Esophagus muscularis mucosa (tissue), 4 donors: ENCODE results near the gene PARD3B. TPM values are rescaled to one million over a fixed set of nuclear protein-coding genes. Genes with fewer than 3 reads are reported as not detected.

ENCODE experiments used
- DNase-seq: peaks from one replicate; pipeline ENCODE4 v3.0.0-alpha.2; 2017; ENCODE audit errors: extremely low spot score
- H3K27ac ChIP-seq, 4 donors: fragments of 200-600 bp; sonication (generic); replicated peaks in 1 of 4; 1 replicate in 3 of 4; 2 replicates in 1 of 4; pipeline ENCODE4 v1.5.1; 2016 to 2019; ENCODE audit warnings: mild to moderate bottlenecking in 1 of 4
- H3K27me3 ChIP-seq, 4 donors: fragments of 200-600 bp; sonication (generic); one replicate each; pipeline versions ENCODE4 v1.5.1 to v1.6.0; 2016 to 2019
- H3K36me3 ChIP-seq, 4 donors: fragments of 200-600 bp; sonication (generic); one replicate each; pipeline ENCODE4 v1.5.1; 2016 to 2019
- H3K4me1 ChIP-seq, 4 donors: fragments of 200-600 bp; sonication (generic); one replicate each; pipeline ENCODE4 v1.5.1; 2016 to 2019
- H3K4me3 ChIP-seq, 4 donors: fragments of 200-600 bp; sonication (generic); 1 replicate in 2 of 4; 2 replicates in 2 of 4; pipeline ENCODE4 v1.5.1; 2016 to 2019; ENCODE audit warnings: mild to moderate bottlenecking in 4 of 4, moderate library complexity in 1 of 4
- H3K9me3 ChIP-seq, 4 donors: fragments of 200-600 bp; sonication (generic); 1 replicate in 3 of 4; 2 replicates in 1 of 4; pipeline ENCODE4 v1.5.1; 2016 to 2019
- EP300 ChIP-seq: sonication (generic); formaldehyde crosslinking; IDR thresholded peaks from one replicate; pipeline ENCODE4 v1.6.1; 2017; ENCODE audit warnings: antibody characterized with exemption
- POLR2A ChIP-seq: fragments of 450-650 bp; IDR thresholded peaks from one replicate; pipeline ENCODE4 v1.6.1; 2017; ENCODE audit warnings: antibody characterized with exemption, moderate library complexity, mild to moderate bottlenecking, low read depth
- POLR2AphosphoS5 ChIP-seq, 2 donors: sonication (generic); formaldehyde crosslinking; IDR thresholded peaks; one replicate each; pipeline ENCODE4 v1.6.1; 2017; ENCODE audit warnings: antibody characterized with exemption in 2 of 2
- WGBS: methylation state at CpG from one replicate; pipeline ENCODE4 v1.1.5; 2018; 5-methylcytosine and 5-hydroxymethylcytosine counted together
- intact Hi-C: fragments of 100-400 bp; cut with DNase I; formaldehyde crosslinking; loops from one replicate; pipeline ENCODE4 v1.15.1; 2023
- total RNA-seq, 4 donors: library from RNA; depleted of rRNA; stranded (reverse); fragments of >200 nt; gene quantifications; one replicate each; pipeline versions ENCODE4 v1.1.0 to v1.2.1, GENCODE V29; 2016
- TF ChIP-seq, protein P1 (sequence below), 3 experiments: fragments of 200-600 bp in 2 of 3; fragments of 450-650 bp in 1 of 3; sonication (generic) in 2 of 3; IDR thresholded peaks; one replicate each; pipeline ENCODE4 v1.5.1; 2017 to 2019; ENCODE audit warnings: antibody characterized with exemption in 3 of 3, mild to moderate bottlenecking in 2 of 3, moderate library complexity in 1 of 3

The PARD3B gene
- total RNA-seq, 4 donors from 2014 or later = 24.2 to 40.8 (median 32.5) TPM

DNA sequence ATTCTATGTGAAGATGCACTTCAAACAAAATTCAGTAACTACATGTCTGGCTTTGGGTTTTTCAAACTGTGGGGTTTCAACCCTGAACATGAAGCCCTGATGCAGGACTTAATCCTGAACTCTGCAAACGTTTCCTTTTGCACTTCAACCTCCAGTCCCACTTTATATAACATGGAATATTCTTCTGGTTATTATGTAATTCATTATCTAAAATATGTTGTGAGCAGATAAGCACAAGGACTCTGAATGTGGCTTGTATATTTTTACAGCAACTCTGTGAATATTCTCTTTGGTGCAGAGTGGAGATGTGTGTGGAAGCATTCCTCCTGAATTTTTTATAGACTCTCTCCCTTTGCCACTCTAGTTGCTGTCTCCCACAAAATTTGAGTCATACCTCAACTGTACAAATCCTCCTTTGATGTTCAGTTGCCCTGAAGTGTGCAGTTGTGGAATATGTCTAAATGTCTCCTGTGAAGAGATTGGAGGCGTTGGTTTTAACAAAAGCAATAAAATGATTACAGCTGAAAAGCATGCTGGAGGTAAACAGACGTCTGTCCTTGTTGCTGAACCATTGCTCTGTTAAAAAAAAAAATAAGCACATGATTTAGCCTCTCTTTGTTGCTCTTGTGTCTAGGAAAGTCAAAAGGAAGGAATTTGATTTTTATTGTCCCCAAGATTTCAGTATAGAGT, 931.9 kb downstream of the PARD3B start:
- DNase-seq = peak; percentile 2
- Histone ChIP-seq H3K27ac (no peak overlapping the region), H3K4me1 (peaks cover 0 to 6% (median 0%) of the 10 kb centered on the region in 4 donors), H3K36me3 (no peaks in the 10 kb centered on the region), H3K9me3 (no peaks in the 10 kb centered on the region), H3K27me3 (no peaks in the 10 kb centered on the region), H3K4me3 (no peak overlapping the region)
- intact Hi-C loops = no loop called here
- TF ChIP-seq EP300 = no peak
- TF ChIP-seq, protein P1, sequence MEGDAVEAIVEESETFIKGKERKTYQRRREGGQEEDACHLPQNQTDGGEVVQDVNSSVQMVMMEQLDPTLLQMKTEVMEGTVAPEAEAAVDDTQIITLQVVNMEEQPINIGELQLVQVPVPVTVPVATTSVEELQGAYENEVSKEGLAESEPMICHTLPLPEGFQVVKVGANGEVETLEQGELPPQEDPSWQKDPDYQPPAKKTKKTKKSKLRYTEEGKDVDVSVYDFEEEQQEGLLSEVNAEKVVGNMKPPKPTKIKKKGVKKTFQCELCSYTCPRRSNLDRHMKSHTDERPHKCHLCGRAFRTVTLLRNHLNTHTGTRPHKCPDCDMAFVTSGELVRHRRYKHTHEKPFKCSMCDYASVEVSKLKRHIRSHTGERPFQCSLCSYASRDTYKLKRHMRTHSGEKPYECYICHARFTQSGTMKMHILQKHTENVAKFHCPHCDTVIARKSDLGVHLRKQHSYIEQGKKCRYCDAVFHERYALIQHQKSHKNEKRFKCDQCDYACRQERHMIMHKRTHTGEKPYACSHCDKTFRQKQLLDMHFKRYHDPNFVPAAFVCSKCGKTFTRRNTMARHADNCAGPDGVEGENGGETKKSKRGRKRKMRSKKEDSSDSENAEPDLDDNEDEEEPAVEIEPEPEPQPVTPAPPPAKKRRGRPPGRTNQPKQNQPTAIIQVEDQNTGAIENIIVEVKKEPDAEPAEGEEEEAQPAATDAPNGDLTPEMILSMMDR (IDR thresholded peaks at IDR 0.05) = no peak
- no peak for TF ChIP-seq POLR2A
- TF ChIP-seq POLR2AphosphoS5 (IDR thresholded peaks at IDR 0.05) = no peak
- WGBS = 56% methylated on average over 3 of the region's 3 CpGs

DNA sequence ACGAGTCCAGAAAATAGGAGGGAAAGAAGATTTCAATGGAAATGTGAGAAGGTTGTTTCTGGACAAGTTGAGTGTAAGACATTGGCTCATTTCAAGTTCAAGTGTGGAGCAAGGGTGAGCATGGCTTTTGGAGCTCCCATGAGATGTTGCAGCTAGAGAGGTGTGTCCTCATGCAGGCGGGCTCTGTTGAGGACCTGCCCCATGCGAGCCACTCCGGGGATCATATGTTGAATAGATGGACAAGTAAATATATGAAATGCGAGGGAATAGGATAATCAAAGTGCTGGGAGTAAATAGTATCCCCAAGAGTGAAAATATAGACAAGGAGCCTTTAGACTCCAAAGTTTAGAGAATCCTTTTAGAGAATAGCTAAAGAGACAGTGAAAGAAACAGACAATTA, 936.6 kb downstream of the PARD3B start:
- H3K36me3 ChIP-seq = no peaks in the 10 kb centered on the region
- H3K9me3 ChIP-seq = no peaks in the 10 kb centered on the region
- peak; percentile 70 for DNase-seq
- WGBS = 97% methylated on average over 5 of the region's 5 CpGs
- H3K4me1 ChIP-seq = peaks cover 0 to 26% (median 0%) of the 10 kb centered on the region in 4 donors
- no peak overlapping the region for H3K4me3 ChIP-seq
- H3K27ac ChIP-seq = no peak overlapping the region
- TF ChIP-seq, protein P1 (IDR thresholded peaks at IDR 0.05) = no peak
- TF ChIP-seq POLR2AphosphoS5 (IDR thresholded peaks at IDR 0.05) (no peak), POLR2A (no peak), EP300 (no peak)
- intact Hi-C loops = no loop called here
- H3K27me3 ChIP-seq = no peaks in the 10 kb centered on the region

DNA sequence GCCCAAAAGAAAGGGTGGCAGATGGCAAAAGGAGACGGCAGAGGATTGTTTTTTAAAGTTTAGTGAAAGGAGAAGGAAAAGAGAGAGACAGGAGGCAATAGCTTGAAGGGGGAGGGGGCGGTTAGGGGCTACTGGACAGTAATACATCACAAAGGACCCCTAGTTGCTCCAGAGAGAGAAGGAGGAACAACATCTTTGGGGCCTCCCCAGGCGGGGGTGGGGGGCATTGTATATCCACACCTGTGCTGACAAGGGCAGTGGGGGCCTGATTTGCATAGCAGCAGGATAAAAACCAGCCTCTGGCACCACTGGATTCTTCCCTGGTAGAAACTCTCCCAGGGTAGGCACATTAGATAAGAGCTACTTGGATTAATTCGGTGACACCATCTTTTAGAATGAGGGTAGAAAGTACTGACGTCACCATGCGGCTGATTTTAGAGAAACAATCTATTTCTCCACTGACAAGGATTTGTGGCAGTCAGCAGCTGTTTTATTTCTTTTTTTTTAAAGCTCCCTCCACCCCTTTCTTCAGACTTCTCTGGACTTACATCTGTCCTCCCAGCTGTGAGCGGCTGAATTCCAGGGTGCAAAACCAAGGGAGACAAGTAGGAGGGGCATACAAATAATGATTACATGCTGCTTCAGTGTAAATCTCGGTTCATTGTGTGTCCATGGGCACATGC, 937.3 kb downstream of the PARD3B start:
- Histone ChIP-seq H3K9me3 (no peaks in the 10 kb centered on the region), H3K27ac (no peak overlapping the region), H3K4me3 (no peak overlapping the region), H3K36me3 (no peaks in the 10 kb centered on the region), H3K27me3 (no peaks in the 10 kb centered on the region), H3K4me1 (peaks cover 0 to 26% (median 0%) of the 10 kb centered on the region in 4 donors)
- peak; percentile 81 for DNase-seq
- TF ChIP-seq POLR2AphosphoS5 (IDR thresholded peaks at IDR 0.05) (no peak), EP300 (no peak), POLR2A (no peak)
- TF ChIP-seq, protein P1 (IDR thresholded peaks at IDR 0.05) = no peak
- intact Hi-C loops = no loop called here
- 82% methylated on average over 8 of the region's 8 CpGs for whole genome bisulfite sequencing

DNA sequence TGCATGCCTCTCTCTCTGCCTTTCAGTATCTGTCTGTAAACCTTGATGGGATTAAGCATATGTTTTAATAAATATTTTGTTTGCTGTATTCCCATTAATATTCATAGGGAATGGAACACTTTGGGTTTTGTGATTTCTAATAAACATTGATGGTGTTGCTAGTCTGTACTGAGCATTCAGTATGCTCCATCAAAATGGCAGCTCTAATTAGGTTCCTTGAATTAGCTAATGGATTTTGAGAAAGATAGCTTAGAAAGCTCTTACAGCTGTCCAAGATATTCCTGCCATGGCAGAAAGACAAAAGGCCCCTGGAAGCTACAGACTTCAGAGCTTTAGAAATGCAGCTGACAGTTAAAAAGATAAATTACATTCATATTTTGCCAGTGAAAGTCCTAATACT, 937.8 kb downstream of the PARD3B start:
- Histone ChIP-seq H3K36me3 (no peaks in the 10 kb centered on the region), H3K4me1 (peaks cover 0 to 26% (median 0%) of the 10 kb centered on the region in 4 donors), H3K4me3 (no peak overlapping the region), H3K9me3 (no peaks in the 10 kb centered on the region), H3K27me3 (no peaks in the 10 kb centered on the region), H3K27ac (no peak overlapping the region)
- intact Hi-C loops = no loop called here
- DNase-seq = peak; percentile 4
- no peak for TF ChIP-seq POLR2AphosphoS5 (IDR thresholded peaks at IDR 0.05)

DNA sequence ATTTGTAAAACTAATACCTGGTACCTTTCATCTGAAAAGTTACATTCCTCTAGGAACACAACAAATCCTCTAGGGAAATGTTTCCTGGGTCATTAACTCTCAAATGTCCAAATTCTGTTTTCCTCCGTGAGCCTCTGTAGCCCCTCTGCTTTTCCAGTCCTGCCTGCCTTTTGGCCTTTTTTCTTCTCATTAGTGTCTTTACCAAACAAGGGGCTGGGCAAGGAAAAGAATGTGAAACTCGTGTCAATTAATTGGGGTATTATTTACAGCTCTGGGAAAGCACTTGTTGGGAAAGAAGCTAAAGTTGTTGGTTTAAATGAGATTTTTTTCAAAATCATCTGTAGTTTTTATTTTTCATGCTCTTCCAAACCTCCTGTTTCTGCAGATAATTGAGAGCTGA, 938.9 kb downstream of the PARD3B start:
- no peaks in the 10 kb centered on the region for H3K36me3 ChIP-seq
- no peak overlapping the region for H3K4me3 ChIP-seq
- H3K27ac ChIP-seq = no peak overlapping the region
- H3K4me1 ChIP-seq = peaks cover 0 to 20% (median 0%) of the 10 kb centered on the region in 4 donors
- no peaks in the 10 kb centered on the region for H3K9me3 ChIP-seq
- intact Hi-C loops = no loop called here
- no peak for TF ChIP-seq EP300
- TF ChIP-seq, protein P1 (IDR thresholded peaks at IDR 0.05) = no peak
- no peak for TF ChIP-seq POLR2AphosphoS5 (IDR thresholded peaks at IDR 0.05)
- TF ChIP-seq POLR2A = no peak
- 54% methylated on average over 2 of the region's 2 CpGs for WGBS
- H3K27me3 ChIP-seq = no peaks in the 10 kb centered on the region
- DNase-seq = peak; percentile 14
